Measurements from ENCODE around the gene SLC6A13.
"Not testable (repeated sequence)": the region's sequence is repeated elsewhere in the genome, so short reads cannot be mapped to it uniquely, and the experiment has no call there.

SLC6A13 gene

GRCh38 chr12:262817-263216 is at the start of gene SLC6A13:
Gene SLC6A13, minus strand, starts transcription at chr12:262836. Its CDS starts 2,784 bp downstream, at chr12:260052.
- DNase-seq, result peak in 1 of 2 experiments; percentile 25

DNA sequence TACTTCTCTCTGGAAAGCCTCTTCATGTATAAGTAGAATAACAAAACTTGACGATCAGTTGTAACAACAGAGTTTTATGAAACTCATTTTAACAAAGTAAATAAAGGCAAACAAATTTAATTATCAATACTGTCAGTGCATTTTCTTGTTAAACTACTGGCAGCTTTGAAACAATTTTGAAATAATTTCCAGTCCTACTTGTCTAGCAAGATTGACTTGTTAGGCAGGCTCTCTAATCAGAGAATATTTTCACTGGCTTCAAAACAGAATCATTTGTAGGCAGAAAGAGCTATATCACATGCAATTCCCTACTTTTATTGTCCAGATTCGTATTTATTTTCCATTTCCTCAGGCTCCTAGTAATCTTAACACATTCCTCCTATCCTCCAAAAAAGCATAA is 45.9 kb upstream of the SLC6A13 start:
- DNase-seq, result no peak

DNA sequence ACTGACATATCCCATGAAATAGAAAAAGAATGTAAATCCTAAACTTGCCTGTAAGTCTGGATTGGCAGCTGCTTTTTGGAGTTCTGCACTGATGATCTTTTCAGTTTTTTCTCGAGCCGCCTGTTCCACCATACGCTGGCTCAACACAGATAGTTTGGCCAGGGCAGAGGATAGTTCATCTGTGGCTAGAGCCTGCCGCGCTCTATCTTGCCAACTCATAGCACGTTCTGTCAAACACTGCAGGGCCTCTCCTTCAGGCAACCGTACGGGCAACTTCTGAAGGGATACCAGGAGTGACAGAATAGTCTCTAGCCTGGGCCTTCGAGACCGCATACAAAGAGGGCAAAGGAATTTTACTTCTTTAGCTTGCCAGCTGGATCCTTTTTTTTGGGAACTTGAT is 44.8 kb upstream of the SLC6A13 start:
- no peak for DNase-seq

GRCh38 chr12:304805-305204 is 42.2 kb upstream of the SLC6A13 start:
- DNase-seq, result no peak

- DNase-seq, result not testable (repeated sequence)
Measured at GRCh38 chr12:302766-303165, 40.1 kb upstream of the SLC6A13 start.

DNA sequence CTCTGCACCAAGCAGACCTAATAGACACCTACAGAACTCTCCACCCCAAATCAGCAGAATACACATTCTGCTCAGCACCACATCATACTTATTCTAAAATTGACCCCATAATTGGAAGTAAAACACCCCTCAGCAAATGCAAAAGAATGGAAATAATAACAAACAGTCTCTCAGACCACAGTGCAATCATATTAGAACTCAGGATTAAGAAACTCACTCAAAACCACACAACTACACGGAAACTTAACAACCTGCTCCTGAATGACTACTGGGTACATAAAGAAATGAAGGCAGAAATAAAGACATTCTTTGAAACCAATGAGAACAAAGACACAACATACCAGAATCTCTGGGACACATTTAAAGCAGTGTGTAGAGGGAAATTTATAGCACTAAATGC is 37.5 kb upstream of the SLC6A13 start:
- not testable (repeated sequence) for DNase-seq

- DNase-seq, result not testable (repeated sequence)
Measured at GRCh38 chr12:299511-299910, 36.9 kb upstream of the SLC6A13 start.

DNA sequence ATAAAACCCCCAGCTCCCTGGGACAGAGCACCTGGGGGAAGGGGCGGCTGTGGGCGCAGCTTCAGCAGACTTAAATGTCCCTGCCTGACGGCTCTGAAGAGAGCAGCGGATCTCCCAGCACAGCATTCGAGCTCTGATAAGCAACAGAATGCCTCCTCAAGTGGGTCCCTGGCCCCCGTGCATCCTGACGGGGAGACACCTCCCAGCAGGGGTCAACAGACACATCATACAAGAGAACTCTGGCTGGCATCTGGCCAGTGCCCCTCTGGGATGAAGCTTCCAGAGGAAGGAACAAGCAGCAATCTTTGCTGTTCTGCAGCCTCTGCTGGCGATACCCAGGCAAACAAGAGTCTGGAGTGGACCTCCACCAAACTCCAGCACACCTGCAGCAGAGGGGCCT is 35.4 kb upstream of the SLC6A13 start:
- DNase-seq, result not testable (repeated sequence)

GRCh38 chr12:295132-295531 is 32.5 kb upstream of the SLC6A13 start:
- DNase-seq, result no peak

- DNase-seq, result no peak
Measured at GRCh38 chr12:293199-293598, 30.6 kb upstream of the SLC6A13 start.

GRCh38 chr12:292186-292585 is 29.6 kb upstream of the SLC6A13 start:
- DNase-seq, result no peak

- no peak for DNase-seq
Measured at GRCh38 chr12:291153-291723, 28.6 kb upstream of the SLC6A13 start.

GRCh38 chr12:288687-289086 is 26.1 kb upstream of the SLC6A13 start:
- no peak for DNase-seq

- no peak for DNase-seq
Measured at GRCh38 chr12:286531-287300, 24.1 kb upstream of the SLC6A13 start.

- no peak for DNase-seq
Measured at GRCh38 chr12:278046-278445, 15.4 kb upstream of the SLC6A13 start.

- DNase-seq, result peak in 1 of 2 experiments; percentile 62
Measured at GRCh38 chr12:275812-276211, 13.2 kb upstream of the SLC6A13 start.

DNA sequence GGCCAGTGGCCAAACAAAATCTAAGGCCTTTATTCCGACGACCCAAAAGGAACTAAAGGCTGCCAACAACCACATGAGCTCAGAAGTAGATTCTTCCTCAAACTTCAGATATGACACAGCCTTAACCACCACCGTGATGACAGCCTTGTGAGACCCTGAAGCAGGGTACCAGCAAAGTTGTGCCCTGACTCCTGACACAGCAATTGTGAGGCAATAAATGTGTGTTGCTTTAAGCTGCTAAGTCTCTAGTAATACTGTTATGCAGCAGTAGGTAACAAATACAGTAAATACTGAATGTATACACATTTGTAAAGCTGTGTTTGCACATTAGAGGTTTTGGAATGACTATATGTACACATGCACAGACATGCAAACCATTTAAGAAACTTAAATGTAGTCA is 10.7 kb upstream of the SLC6A13 start:
- no peak for DNase-seq

- DNase-seq, result no peak
Measured at GRCh38 chr12:272942-273341, 10.3 kb upstream of the SLC6A13 start.

DNA sequence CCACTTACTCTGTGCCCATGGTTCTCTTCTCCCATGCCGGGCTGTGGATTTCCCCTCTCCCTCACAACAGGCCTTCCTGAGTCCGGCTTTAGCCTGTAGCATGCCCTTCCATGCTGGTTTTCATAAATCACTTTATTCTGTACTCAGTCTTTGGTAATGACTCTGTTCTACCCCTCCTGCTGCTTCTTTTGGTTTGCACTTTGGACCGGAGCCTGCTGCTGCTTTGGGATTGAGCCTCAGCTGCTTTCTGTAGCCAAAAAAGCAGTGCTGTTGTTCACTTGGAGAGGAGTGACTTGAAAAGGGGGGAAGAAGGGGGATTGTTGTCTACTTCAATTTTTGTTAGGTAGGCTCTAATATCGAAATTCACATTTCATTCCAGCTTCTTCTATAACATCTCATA is 8.5 kb upstream of the SLC6A13 start:
- DNase-seq, result no peak

- DNase-seq, result no peak
Measured at GRCh38 chr12:269191-269590, 6.6 kb upstream of the SLC6A13 start.

DNA sequence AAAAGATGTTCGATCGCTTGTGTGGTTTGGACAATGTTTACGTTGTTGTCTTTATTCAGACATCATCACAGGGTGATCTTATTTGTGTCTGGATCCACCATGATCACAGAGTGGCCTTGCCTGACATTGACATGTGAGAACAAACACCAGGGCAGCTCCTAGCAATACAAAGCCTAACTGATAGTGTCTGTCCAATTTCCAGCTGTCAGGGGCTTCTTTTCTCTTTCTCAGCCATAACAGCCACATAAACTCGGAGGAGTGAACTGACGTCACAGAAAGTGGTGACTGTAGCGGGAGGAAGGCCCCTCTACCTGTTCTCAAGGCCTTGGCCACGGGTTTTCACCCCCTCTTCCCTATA is 5.8 kb upstream of the SLC6A13 start:
- DNase-seq, result no peak

- no peak for DNase-seq
Measured at GRCh38 chr12:267581-268482, 5.2 kb upstream of the SLC6A13 start.

DNA sequence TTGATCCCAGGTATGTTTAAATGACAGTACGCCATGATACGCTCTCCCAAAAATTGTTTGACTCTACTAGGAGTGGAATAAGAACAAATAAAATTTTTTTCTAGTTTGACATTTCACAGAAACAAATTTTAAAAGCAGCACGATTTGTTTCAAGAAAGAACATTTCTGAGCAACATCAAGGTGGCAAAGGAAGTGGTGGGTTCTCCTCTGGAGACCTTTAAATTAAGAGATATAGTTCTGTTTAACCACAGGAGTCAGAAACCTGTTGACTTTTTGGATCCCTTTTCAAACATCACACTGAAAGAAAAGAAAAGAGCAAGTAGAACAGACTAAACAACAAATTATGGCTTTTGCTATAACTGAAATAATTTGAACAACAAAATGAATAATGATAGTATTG is 2.5 kb upstream of the SLC6A13 start:
- DNase-seq, result no peak

- no peak for DNase-seq
Measured at GRCh38 chr12:264269-264668, 1.6 kb upstream of the SLC6A13 start.
